GM19023 (cell line): ENCODE measurements around the gene IL18RAP.

ENCODE experiments used
- ATAC-seq: cut with Tn5 transposase; IDR thresholded peaks from one replicate; pipeline ENCODE4 v1.9.1; 2021; ENCODE audit warnings: mild to moderate bottlenecking, moderate library complexity; ENCODE audit not compliant: unreplicated experiment

Gene IL18RAP

GRCh38 chr2:102492006-102492405, 69.0 kb downstream of the IL18RAP start:
- no peak for ATAC-seq

- no peak for ATAC-seq
These were observed 71.6 kb downstream of the IL18RAP start for GRCh38 chr2:102494570-102494969.

GRCh38 chr2:102498414-102498813, 75.5 kb downstream of the IL18RAP start:
- no peak for ATAC-seq

GRCh38 chr2:102499558-102499957, 76.6 kb downstream of the IL18RAP start:
- ATAC-seq: no peak
